H1 (cell line): ENCODE results near the gene NEDD9.

Experiments
- CTCF ChIP-seq, 3 experiments: IDR thresholded peaks; 1 replicate in 2 of 3; 2 replicates in 1 of 3; pipeline versions ENCODE4 v1.5.1 to v1.6.1; 2011; ENCODE audit warnings: low read length in 3 of 3, mild to moderate bottlenecking in 3 of 3, inconsistent platforms in 2 of 3, low read depth in 1 of 3, moderate library complexity in 1 of 3; ENCODE audit not compliant: insufficient read depth in 1 of 3; ENCODE audit errors: control extremely low read depth in 1 of 3
- EZH2 ChIP-seq: fragments of 200-600 bp; sonication (generic); IDR thresholded peaks from 2 replicates; pipeline ENCODE4 v1.7.1; 2012; ENCODE audit warnings: low read depth, mild to moderate bottlenecking, moderate library complexity, low read length, inconsistent platforms; ENCODE audit not compliant: severe bottlenecking
- GABPA ChIP-seq: IDR thresholded peaks from 2 replicates; pipeline ENCODE4 v1.6.1; 2011; ENCODE audit warnings: mild to moderate bottlenecking, low read length, moderate library complexity, borderline replicate concordance; ENCODE audit not compliant: insufficient read depth
- JUN ChIP-seq: IDR thresholded peaks from 2 replicates; pipeline ENCODE4 v1.6.1; 2011; ENCODE audit warnings: low read depth, mild to moderate bottlenecking, improper control_type of control experiment, low read length
- KDM1A ChIP-seq: fragments of 200-600, 300-600 bp; sonication (generic); IDR thresholded peaks from 2 replicates; pipeline ENCODE4 v1.7.1; 2016; ENCODE audit warnings: mild to moderate bottlenecking, low read length, borderline replicate concordance
- MAFK ChIP-seq: IDR thresholded peaks from 2 replicates; pipeline ENCODE4 v1.6.1; 2012; ENCODE audit warnings: low read depth, mild to moderate bottlenecking, improper control_type of control experiment, low read length
- NRF1 ChIP-seq: IDR thresholded peaks from 2 replicates; pipeline ENCODE4 v1.6.1; 2011; ENCODE audit warnings: mild to moderate bottlenecking, low read depth, low read length, improper control_type of control experiment
- POLR2AphosphoS5 ChIP-seq: IDR thresholded peaks from 2 replicates; pipeline ENCODE4 v1.6.1; 2011; ENCODE audit warnings: low read depth, low read length
- RNF2 ChIP-seq: fragments of 200-900, 300-1000 bp; sonication (generic); IDR thresholded peaks from 2 replicates; pipeline ENCODE4 v1.7.1; 2016; ENCODE audit warnings: borderline replicate concordance, low read depth, mild to moderate bottlenecking, antibody characterized with exemption, low read length; ENCODE audit not compliant: poor library complexity, severe bottlenecking; ENCODE audit errors: missing control alignments
- TAF1 ChIP-seq: IDR thresholded peaks from 2 replicates; pipeline ENCODE4 v1.6.1; 2011; ENCODE audit warnings: mild to moderate bottlenecking, low read depth, low read length
- TBP ChIP-seq: IDR thresholded peaks from 2 replicates; pipeline ENCODE4 v1.6.1; 2011; ENCODE audit warnings: low read depth, low read length, improper control_type of control experiment
- TEAD4 ChIP-seq: IDR thresholded peaks from 2 replicates; pipeline ENCODE4 v1.6.1; 2012; ENCODE audit warnings: low read depth, low read length, inconsistent platforms, mixed read lengths
- YY1 ChIP-seq: IDR thresholded peaks from 2 replicates; pipeline ENCODE4 v1.6.1; 2011; ENCODE audit warnings: low read depth, mild to moderate bottlenecking, low read length

DNA sequence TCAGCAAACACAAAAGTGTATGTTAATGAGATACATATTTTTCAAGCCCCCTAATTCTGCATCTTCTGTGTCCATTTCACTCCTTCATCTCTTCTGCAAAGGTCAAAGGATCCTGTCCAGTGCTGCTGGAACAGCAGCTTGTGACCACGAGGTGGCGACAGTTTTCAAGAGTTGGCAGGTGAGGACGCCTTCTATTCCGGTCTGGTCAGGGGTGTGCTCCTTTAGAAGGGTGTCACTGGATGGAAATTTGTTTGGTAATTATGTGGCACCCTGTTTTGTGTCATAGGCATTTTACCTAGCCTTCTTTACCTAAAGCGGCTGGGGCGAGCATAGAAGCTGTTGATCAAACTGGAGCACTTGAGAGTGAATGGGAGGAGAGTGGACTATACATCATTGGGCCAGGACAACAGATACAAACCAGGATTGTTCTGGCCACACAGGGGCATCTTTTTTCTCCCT is 88.0 kb downstream of the NEDD9 start:
- no peak for TF ChIP-seq TEAD4
- no peak for TF ChIP-seq EZH2
- peak; percentile 88 to 94 (median 92) for TF ChIP-seq CTCF (IDR thresholded peaks at IDR 0.05; ENCODE audit: control extremely low read depth in 1 of 3, insufficient read depth in 1 of 3, low read depth in 1 of 3, low read length in 3 of 3)
- no peak for TF ChIP-seq JUN
- TF ChIP-seq GABPA: no peak
- TF ChIP-seq TBP: no peak
- TF ChIP-seq POLR2AphosphoS5: no peak
- TF ChIP-seq TAF1: no peak
- TF ChIP-seq KDM1A: no peak
- no peak for TF ChIP-seq MAFK
- TF ChIP-seq YY1: no peak
- no peak for TF ChIP-seq RNF2
- TF ChIP-seq NRF1: no peak
